Inflammatory macrophage (primary cell): ENCODE data around the gene UPF2.
"Not testable (repeated sequence)": the region's sequence is repeated elsewhere in the genome, so short reads cannot be mapped to it uniquely, and the experiment has no call there.

Source experiments
- DNase-seq, 2 donors: peaks; one replicate each; pipeline ENCODE4 v3.0.0-alpha.2; 2020 to 2022
- total RNA-seq, 18 experiments: gene quantifications; one replicate each; lab custom pipeline; 2026; ENCODE audit warnings: mixed read lengths in 6 of 18, inconsistent platforms in 2 of 18; lab: John Stamatoyannopoulos, UW

Gene UPF2
- 18.6 to 75.0 (median 54.6) reads per million in 18 experiments for total RNA-seq

- peak; percentile 99 for DNase-seq
Measured at GRCh38 chr10:12042797-12043651, at the start of gene UPF2. UPF2 (minus strand) TSS chr10:12042809; CDS start chr10:12035423, 7,386 bp downstream.

- peak; percentile 58 to 77 for DNase-seq
Measured at GRCh38 chr10:12091421-12091820, 48.8 kb upstream of the UPF2 start.

- DNase-seq: no peak
Measured at GRCh38 chr10:12088919-12089318, 46.3 kb upstream of the UPF2 start.

GRCh38 chr10:12081879-12082557 is 39.4 kb upstream of the UPF2 start:
- no peak for DNase-seq

- DNase-seq: no peak
Measured at GRCh38 chr10:12081470-12081869, 38.9 kb upstream of the UPF2 start.

- DNase-seq: peak; percentile 14 to 32
Measured at GRCh38 chr10:12077580-12078180, 35.1 kb upstream of the UPF2 start.

GRCh38 chr10:12073526-12073925 is 30.9 kb upstream of the UPF2 start:
- DNase-seq: no peak

GRCh38 chr10:12071441-12071840 is 28.8 kb upstream of the UPF2 start:
- DNase-seq: not testable (repeated sequence)

- DNase-seq: peak; percentile 99
Measured at GRCh38 chr10:12068449-12069269, 26.1 kb upstream of the UPF2 start, which contains the start of gene DHTKD1. DHTKD1 (plus strand) TSS chr10:12068954; CDS start chr10:12069034, 80 bp downstream.

GRCh38 chr10:12067336-12067735 is 24.7 kb upstream of the UPF2 start:
- DNase-seq: no peak

- DNase-seq: no peak
Measured at GRCh38 chr10:12063483-12063818, 20.8 kb upstream of the UPF2 start.

- DNase-seq: no peak
Measured at GRCh38 chr10:12062754-12063482, 20.3 kb upstream of the UPF2 start.

- no peak for DNase-seq
Measured at GRCh38 chr10:12061124-12061523, 18.5 kb upstream of the UPF2 start.

GRCh38 chr10:12056748-12057147 is 14.1 kb upstream of the UPF2 start:
- DNase-seq: no peak

- no peak for DNase-seq
Measured at GRCh38 chr10:12055732-12056131, 13.1 kb upstream of the UPF2 start.

- DNase-seq: peak; percentile 58 to 65
Measured at GRCh38 chr10:12051241-12051640, 8.6 kb upstream of the UPF2 start.

GRCh38 chr10:12050528-12050927 is 7.9 kb upstream of the UPF2 start:
- no peak for DNase-seq

- DNase-seq: no peak
Measured at GRCh38 chr10:12048547-12048946, 5.9 kb upstream of the UPF2 start.

GRCh38 chr10:12045596-12045995 is 3.0 kb upstream of the UPF2 start:
- DNase-seq: no peak

- DNase-seq: peak in 1 of 2 donors; percentile 9
Measured at GRCh38 chr10:12042409-12042796, 206 bp downstream of the UPF2 start.

GRCh38 chr10:12041766-12042408 is 722 bp downstream of the UPF2 start:
- peak; percentile 18 to 37 for DNase-seq
